Activated CD8-positive, alpha-beta memory T cell treated with anti-CD3 and anti-CD28 coated beads, Interleukin-2, amount 50 U/mL, for 4 hours (primary cell): Measurements from ENCODE around the gene MAPK1IP1L.

ENCODE experiments used
- DNase-seq: peaks from one replicate; pipeline ENCODE4 v3.0.0-alpha.2; 2020

The MAPK1IP1L gene

GRCh38 chr14:55098561-55098898 is 47.1 kb downstream of the MAPK1IP1L start:
- DNase-seq, result no peak

DNA sequence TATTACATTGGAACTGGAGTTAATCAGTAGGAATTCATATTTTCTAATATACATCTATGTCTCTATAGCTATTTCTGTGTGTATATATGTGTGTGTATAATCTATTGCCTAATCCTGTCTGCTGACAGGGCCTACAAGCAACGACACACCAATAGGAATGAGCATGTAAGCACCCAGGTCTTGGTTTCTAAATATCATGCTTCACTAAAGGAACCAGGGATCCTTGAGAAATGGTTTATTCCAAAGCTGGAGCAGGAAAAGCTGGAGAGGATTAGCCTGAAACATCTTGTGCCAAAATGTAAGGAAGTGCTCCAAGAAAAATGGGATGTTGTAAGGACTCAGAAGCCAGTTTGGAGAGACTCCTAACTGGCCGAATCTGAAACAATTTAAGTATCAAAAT is 48.3 kb downstream of the MAPK1IP1L start:
- DNase-seq, result no peak

GRCh38 chr14:55101698-55102097 is 50.3 kb downstream of the MAPK1IP1L start:
- DNase-seq, result no peak

DNA sequence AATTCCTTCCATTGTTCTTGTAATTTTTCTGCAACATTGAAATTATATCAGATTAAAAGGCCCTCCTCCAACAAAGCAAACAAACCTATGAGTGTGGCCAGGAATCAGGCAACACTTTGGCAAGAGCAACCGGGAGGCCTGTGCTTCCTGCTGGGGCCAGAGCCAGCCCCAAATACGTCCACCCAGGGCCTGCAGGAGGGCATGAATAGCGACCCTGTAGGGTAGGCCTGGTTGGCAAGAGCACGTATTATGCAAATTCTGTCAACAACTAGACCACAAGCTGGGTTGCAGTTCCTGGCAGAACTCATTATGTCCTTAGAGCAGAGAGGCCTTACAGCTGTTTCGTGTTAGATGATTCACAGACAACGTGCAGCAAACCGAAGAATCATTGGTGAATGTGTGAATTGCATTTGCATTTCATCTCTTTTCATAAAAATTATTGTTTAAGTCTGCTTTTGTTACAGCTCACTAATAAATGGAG is 50.7 kb downstream of the MAPK1IP1L start:
- DNase-seq, result peak; percentile 32

GRCh38 chr14:55103005-55103640 is 51.7 kb downstream of the MAPK1IP1L start:
- peak; percentile 49 for DNase-seq

DNA sequence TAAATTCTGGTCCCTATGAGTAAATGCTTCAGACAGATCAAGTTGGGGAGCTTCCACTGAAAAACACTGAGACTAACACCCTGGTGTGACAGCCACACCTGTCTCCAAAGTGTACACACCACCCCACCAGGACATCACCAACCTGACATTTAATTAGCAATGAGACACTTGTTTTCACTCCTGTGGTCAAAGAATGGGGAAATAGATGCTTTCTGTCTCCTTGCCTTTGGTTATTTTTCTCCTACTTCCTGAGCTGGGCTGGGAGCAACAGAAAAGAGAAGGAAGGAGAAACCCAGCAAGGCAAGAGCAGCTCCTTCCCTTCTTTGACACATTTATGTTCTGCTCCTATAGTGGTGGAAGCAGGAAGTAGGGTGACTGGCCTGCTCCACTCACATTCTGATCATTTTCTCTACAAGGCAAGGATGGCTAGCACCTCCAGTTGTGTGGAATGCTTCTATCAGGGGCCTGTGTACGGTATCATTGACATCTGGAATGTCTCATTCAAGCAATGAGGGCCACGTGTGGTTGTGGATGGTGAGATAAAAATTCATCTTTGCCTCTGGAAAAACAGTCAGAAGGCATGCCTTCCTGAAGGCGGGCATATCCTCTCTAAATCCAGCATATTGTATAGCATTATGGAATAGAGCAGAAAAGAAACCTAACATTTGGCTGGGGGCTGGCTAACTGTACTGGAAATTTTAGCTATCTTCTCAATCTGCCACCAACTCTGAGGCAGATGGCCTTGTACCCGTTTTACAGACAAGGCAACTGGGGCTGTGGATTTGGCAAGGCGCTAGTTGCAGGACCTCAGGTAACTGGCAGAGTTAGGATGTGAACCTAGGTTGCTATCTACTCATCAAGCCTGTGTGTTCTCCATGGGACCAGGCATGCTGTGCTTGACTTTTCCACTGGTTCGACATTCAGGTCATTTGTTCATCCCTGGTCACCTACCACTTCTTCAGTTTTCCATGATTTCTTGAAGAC is 52.8 kb downstream of the MAPK1IP1L start:
- no peak for DNase-seq

GRCh38 chr14:55105991-55106390 is 54.5 kb downstream of the MAPK1IP1L start:
- no peak for DNase-seq

- peak; percentile 22 for DNase-seq
Measured at GRCh38 chr14:55107766-55108554, 56.5 kb downstream of the MAPK1IP1L start.

DNA sequence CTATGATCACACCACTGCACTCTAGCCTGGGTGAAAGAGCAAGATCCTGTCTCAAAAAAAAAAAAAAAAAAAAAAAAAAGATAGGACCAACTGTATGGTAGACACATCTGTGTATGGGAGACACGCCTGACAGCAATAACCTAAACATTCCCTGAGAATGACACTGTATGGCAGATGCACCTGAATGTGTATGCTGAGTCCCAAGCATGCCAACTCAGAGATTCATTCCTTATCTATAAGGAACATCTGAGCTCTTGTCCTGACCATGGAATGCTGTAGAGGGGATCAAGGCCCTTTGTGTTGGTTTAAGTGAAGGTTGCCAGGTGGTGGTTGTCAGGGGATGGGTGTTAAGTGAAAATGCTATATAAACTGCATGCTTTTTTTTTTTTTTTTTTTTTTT is 58.4 kb downstream of the MAPK1IP1L start:
- DNase-seq, result no peak

- DNase-seq, result no peak
Measured at GRCh38 chr14:55111122-55111708, 59.8 kb downstream of the MAPK1IP1L start.

DNA sequence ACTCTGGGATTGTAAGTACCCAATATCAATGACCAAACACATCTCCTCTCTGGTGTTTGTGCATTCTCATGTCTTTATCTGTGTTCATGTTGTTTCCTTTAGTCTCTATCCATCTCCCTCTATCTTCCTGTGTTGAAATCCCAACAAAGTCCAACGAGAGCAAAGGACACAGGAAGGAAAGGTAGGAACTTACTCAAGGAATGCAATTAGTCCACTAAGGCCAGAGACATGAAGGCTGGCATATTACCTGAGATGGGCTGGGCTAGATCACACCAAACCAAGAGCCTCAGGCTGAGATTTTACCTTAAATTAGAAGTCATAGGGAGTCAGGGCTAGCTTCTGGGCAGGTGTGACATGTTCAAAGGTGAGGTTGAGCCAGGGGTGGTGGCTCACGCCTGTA is 63.3 kb downstream of the MAPK1IP1L start:
- DNase-seq, result no peak

DNA sequence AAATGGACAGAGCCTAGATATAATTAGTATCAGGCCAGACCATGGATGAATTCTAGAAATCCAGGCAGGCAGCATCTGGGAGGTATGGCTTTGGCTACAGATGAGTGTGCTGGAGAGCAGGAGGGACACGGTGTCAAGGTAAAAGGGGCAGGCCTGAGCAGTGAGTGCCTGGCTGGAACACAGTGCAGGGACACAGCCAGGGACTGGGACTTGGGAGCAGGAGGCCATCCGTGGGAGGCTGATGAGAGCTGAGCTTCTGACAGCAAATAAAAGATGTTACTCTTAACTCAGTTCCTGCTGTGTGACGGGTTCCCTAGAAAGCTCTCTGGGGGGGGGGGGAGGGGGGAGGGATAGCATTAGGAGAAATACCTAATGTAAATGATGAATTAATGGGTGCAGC is 64.0 kb downstream of the MAPK1IP1L start:
- DNase-seq, result no peak

- DNase-seq, result no peak
Measured at GRCh38 chr14:55115861-55116245, 64.4 kb downstream of the MAPK1IP1L start.

DNA sequence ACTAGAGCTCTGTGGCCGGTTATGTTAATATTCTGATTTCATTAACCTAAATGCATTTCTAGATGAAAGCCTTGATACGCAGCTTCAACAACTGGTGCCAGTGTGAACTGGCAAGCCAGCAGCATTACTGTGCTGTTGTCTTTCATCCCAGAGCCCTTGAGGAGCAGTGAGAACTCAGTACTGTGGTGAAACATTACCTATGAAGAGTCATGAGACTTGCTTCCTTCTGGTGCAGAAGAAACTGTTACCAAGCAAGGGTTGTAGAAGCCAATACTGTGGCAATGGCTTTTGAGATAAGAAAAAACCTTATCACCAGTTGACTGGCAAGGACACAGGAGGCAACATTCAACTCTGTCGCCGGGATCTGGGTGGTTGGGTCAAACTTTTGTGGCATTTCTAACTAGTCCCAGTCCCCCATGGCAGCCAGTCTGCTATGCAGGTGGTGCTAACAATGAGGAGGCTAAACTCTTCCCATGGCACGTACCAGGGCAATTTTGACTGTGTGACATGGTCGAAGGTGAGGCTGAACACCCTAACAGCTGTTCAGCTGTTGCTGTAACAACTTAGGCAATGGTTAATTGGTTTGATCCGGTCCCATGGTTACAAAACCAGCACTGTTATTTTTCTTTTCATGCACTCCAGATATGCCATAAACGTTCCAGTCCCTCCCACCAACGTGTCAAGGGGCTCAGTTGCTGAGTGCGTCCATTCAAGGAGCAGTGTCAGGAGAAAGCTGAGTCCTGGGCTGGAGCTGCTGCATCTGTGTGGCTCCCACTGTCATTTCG is 65.0 kb downstream of the MAPK1IP1L start:
- DNase-seq, result no peak

DNA sequence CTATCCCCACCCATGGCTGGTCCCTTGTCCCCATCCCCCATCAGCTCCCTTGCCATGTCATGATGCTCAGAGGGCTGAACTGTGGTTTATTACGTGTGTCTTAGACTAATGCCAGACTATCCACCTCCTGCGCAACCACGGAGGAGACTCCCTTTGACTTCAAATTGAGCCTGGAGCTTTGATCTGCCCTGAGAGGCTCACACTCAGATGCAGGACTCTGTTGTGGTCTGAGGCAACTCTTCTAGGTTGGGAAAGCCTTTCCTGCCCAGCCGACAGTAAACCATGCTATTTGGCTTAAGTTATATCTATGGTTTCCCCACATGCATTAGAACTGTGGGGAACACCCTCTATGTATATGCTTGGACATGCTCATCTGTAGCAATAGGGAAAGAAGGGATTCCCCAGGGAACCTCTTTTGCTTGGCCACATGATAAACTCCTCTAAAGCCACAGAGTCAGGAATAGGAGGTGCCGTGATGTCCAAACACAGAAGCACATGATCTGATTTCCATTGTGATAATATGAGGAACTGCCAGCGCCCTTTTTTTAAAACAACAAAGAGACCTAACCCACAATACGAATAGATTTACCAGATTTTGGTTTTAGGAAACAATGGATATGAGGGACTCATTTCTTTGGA is 66.5 kb downstream of the MAPK1IP1L start:
- DNase-seq, result no peak

DNA sequence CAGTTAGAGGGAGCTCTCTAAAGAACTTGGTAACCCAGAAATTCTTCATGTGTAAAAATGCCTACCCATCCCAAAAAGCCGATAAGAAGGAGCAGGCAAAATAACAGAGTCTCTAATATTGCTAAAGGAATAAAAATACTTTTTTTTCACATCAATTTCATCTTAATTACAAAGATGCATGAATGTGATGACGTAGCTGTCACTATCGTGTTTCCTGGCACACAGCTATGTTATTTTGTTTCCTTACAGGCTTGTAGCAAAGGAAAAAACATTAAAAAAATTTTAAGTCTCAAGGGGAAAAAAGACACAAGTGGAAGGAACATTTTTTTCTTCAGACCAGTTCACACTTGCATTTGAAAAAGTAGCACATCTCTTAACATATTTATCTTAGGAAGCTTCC is 67.3 kb downstream of the MAPK1IP1L start:
- no peak for DNase-seq
